SIG-M5 treated with dmso at 0.1 percent for 504 hours (cell line): ENCODE data around the gene SKP2.
"Not testable (repeated sequence)": the region's sequence is repeated elsewhere in the genome, so short reads cannot be mapped to it uniquely, and the experiment has no call there.

Source experiments
- DNase-seq: peaks from one replicate; lab custom pipeline; 2025; ENCODE audit not compliant: unreplicated experiment; lab: John Stamatoyannopoulos, UW

Gene SKP2

DNA sequence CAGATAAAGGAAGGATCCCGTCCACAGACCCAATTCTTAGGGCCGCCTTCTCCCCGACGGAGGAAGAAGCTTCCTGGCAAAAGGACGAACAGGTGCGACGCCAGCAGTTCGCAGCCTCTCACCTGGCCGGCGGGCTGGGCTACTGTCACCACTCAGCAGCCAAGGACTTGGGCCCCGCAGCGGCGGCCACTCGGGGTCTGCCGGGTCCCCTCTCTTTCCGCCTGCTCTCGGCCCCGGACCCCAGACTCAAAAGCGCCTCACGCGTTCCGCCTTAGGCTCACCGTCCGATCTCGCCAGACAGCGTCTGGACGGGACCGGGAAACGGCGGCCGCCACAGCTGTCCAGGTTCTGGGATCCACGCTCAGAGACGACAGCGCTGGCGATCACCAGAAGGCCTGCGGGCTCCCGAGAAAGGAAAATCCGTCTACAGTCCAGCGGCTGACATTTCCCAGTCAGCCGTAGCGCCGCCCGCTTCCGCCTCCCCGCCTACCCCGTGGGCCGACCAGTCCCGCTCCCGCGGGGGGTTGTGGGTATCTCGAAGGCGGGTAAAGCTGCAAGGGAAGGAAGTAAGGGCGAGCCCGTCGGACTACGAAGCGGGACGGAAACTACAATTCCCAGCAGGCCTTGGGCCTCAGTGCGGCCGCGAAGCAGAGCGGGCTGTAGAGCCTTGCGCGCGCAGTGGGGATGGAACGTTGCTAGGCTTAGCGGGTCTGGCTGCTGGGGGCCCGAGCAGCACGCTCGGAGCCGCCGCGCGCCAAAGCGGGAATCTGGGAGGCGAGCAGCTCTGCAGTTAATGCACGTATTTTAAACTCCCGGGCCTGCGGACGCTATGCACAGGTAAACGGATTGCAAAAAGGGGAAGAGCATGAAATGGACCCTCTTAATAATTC is at the start of gene SKP2, which contains the start of gene LMBRD2:
Gene SKP2 (plus strand): TSS at position 678 of the 890 bp plus-strand sequence. CDS start 152 bp downstream, at position 830.
Gene LMBRD2 (minus strand): TSS at position 454 of the 890 bp plus-strand sequence. CDS start 8,538 bp downstream, outside the sequence.
- DNase-seq: peak; percentile 99

DNA sequence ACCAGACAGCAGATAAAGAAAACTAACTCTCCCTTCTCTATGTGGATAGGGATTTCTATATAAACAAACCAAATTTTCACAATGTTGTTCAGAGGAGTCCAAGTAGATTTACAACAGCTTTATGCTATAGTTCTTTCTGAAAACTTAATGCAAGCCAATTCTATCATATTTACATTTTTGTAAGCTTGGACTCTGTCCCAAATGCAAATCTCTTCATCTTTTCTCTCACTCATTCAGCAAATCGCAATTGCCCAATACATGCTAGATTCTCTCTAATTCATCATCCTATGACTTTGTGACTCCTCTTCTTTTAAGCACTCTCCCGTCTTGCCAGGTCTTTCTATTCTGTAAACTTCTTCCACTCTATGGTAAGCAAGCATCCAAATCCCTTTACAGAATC is 46.1 kb upstream of the SKP2 start:
- DNase-seq: no peak

DNA sequence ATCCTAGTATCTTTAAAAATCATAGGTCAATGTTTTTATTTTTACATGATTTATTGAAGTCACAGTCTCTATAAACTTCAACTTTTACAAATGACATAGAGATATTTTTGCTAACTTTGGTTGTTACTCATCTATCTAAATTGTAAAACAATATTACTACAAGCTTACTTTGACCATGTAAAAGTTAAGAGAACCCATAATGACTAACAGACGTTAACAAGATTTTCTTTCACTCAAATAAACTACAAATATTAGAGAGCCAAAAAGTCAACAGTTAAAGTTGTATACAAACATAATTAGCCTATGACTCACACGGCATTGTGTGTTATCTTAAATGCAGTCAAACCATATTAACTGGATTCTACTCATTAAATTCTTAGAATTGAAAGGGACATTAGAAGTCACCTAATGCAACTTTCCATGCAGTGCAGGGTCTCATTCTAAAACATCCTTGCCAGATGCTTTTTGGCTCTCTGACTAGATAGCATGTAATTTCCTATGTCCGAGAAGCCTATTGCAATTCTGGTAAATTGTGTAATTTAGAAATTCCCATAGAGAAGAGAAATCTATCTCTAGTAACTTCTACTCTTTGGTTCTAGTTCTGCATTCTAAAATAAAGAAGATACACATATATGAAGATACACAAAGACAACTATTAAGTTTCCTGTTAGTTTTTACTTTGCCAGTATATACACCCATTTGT is 43.0 kb upstream of the SKP2 start:
- no peak for DNase-seq

DNA sequence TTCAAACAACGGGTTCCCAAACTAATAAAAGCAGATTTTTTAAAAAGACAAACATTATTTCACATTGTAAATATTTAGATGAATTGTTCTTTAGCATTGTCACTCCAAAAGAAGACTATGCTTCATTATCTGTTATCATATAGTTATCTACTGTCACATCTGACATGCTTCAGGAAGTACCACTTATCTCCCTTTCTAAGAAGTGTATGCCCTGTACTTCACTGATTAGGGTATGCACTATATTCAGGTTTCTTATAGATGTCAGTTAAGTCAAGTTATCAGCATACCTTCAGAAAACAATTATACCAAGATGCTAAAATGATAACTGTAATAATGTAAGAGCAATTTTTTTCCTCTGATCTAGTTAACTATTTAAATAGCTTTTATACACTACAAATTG is 40.7 kb upstream of the SKP2 start:
- DNase-seq: no peak

DNA sequence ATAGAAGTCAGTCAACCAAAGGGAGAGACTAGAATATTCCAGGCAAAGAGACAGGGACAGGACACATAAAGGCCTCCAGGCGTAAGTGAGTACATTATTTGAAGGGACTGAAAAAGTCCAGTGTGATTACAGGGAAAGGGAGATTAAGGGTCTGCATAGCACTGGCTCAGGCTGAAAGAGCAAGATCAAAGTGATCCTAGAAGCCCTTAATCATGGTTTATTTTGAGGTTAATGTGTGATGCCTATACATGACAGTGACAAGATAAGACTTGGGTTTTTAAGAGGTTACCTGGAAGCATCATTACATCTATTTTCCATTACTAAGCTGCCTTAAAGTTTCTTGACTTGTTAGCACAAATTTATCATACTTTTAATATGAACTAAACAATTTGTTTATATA is 26.0 kb upstream of the SKP2 start:
- no peak for DNase-seq

DNA sequence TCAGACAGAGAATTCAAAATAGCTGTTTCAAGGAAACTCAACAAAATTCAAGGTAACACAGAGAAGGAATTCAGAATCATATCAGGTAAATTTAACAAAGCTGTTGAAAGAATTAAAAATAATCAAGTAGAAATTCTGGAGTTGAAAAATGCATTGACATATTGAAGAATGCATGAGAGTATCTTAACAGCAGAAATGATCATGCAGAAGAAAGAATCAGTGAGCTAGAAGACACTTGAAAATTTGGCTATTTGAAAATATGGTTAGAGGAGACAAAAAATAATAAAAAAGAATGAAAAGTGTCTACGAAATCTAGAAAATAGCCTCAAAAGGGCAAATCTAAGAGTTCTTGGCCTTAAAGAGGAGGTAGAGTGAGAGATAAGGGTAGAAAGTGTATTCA is 23.1 kb upstream of the SKP2 start:
- DNase-seq: no peak

DNA sequence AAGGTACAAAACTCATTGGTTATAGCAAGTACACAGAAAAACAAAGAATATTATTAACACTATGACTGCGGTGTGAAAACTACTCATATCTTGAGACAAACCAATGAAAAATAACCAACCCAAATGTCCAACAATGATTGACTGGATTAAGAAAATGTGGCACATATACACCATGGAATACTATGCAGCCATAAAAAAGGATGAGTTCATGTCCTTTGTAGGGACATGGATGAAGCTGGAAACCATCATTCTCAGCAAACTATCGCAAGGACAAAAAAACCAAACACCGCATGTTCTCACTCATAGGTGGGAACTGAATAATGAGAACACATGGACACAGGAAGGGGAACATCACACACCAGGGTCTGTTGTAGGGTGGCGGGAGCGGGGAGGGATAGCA is 22.2 kb upstream of the SKP2 start:
- not testable (repeated sequence) for DNase-seq

DNA sequence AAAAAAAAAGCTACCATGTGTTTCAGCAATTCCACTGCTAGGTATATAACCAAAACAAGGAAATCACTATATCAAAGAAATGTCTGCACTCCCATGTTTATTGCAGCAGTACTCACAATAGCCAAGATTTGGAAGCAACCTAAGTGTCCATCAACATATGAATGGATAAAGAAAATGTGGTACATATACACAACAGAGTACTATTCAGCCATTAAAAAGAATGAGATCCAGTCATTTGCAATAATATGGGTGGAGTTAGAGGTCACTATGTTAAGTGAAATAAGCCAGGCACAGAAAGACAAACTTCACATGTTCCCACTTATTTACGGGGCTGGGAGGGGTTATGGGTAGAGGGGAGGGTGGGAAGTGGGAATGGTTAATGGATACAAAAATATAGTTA is 18.9 kb upstream of the SKP2 start:
- DNase-seq: not testable (repeated sequence)

DNA sequence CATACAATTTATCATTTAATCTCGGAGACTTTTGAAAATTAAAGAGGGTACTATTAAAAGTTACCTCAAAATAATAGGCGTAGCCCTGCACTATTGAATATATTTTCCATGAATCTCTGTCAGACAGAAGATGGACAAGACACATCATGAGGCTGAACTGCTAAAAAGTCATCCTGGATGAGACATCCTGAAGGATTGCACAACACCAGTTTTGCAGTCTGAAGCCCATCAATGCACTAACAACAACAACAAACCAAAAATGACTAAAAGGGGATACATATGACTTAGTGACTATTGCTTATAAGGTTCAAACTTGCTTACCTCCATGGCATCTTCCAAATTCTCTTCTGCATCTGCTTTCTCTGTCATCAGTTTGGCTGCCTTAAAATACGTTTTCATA is 15.9 kb upstream of the SKP2 start:
- DNase-seq: no peak

DNA sequence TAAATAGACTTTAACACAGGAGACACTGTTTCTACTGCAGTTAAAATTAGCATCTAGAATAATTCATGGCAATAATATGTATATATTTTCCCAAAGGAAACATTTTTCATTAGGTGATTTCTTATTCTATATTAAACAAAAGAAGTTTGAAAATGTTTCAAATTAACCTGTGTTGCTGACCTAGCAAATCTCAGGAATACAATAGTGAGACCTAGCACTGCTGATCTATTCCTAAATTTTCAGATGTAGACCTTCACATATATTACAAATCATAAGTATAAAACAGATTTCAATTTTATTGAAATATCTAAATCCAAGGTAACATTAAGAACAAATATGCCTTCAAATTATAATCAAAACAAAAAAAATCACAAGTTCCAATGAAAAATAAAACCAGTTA is 15.3 kb upstream of the SKP2 start:
- DNase-seq: no peak

DNA sequence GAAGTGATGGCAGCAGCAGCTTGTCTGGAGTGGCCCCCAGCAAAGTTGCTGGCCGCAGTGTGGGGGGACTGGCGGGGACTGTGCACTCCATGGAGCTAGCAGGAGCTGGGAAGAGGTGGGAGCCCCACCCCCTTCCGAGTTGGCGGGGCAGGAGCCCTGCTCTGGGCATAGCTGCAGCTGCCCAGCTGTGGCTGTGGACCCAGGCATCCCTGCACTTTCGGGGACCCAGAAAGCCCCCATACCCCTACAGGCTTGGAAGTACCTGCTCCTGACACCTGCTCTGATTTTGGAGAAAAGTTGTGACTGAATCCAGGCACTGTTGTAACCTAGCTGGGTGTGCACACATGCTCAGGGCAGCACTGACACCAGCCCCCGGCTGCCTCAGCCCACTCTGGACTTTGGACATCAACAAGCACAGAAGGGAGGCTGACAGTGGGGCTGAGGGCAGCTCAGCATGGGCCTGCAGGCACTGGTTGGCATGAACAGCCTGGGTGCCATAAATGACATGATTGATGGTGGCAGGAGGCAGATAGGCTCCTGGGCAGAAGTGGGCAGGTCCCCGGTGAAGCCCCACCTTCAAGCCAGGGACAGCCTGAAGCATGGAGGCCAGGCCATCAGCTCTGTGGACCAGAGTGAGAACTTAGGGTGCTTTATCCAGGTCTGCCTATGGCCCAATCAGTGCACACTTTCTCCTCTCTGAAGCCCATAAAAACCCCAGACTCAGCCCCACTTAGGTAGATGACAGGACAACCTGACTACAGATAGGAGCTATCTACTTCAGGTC is 12.8 kb upstream of the SKP2 start:
- no peak for DNase-seq

DNA sequence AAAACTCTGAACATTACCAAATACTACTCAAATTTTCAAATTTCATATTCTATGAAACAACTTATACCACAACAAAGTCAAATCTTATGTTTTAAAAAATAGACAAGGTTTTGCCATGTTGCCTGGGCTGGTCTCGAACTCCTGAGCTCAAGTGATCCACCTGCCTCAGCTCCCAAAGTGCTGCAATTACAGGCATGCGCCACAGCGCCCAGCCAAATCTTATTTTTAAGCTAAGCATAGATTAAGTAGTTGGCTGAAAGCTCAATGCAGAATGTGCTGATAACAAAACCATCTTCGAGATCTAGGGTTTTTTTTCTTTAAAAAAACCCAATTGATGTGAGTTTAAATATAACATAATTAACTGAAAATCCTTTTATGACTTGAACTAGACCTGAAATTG is 6.6 kb upstream of the SKP2 start:
- DNase-seq: no peak

DNA sequence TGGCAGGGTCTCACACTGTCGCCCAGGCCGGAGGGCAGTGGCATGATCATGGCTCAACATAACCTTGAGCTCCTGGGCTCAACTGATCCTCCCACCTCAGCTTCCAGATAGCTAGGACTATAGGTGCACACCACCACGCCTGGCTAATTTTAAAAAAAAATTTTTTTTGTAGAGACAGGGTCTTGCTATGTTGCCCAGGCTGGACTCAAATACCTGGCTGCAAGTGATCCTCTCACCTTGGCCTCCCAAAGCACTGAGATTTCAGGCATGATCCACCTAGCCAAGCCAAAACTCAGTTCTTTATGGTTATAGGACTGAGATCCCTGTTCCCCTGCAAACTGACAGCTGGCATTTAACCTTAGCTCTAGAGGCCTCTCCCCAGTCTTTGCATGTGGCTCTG is 5.5 kb upstream of the SKP2 start:
- DNase-seq: no peak

DNA sequence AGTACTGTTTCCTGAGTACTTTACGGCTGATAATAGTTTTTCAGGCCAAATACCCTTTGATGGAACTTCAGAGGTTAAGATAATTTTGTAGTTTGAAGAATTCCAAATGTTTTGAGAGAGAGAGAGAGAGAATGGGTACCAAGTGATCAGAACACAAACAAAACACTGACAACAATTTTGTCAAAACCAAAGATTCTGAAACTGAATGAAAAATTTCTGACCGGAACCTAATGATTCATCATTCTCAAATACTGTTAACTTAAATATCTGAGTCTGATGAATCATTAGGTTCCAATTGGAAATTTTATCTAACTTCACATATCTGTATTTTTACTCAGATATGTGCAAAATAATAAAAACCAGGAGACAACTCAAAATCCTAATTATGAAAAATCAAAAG is 4.2 kb upstream of the SKP2 start:
- DNase-seq: no peak

DNA sequence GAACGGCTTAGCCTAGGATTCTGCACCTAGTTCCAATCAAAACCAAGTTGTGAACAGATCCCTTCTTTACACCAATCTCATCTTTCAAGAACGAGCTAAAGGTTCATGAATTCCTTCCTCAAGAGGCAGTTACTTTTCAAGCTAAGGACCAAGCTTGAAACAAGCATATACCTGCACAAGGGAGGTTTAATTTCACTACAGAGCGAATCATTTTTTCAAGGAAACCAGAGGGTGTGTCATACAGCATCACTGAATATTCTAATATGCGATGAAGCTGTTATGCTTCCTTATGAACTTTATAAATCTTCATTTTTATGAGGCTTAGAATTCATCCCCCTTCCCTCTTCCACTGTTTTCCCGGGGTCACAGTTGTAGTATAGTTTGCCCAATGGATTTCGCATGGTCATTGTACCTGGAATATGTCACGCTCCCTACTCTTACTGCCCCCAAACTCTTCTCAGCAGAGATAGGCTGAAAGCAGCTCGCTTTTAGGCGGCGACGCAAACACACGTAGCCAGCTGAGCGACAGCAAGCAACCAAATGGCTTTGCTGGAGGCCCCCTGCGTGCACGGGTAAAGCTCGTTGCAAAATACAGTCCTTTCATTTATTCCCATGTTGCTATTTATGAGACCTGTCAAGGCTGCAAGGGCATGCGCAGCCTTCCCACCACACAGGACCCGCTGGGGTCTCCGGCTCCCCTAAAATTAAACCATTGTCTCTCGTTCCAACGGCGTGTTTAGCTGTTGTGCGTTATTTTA is 1.1 kb upstream of the SKP2 start:
- peak; percentile 89 for DNase-seq

DNA sequence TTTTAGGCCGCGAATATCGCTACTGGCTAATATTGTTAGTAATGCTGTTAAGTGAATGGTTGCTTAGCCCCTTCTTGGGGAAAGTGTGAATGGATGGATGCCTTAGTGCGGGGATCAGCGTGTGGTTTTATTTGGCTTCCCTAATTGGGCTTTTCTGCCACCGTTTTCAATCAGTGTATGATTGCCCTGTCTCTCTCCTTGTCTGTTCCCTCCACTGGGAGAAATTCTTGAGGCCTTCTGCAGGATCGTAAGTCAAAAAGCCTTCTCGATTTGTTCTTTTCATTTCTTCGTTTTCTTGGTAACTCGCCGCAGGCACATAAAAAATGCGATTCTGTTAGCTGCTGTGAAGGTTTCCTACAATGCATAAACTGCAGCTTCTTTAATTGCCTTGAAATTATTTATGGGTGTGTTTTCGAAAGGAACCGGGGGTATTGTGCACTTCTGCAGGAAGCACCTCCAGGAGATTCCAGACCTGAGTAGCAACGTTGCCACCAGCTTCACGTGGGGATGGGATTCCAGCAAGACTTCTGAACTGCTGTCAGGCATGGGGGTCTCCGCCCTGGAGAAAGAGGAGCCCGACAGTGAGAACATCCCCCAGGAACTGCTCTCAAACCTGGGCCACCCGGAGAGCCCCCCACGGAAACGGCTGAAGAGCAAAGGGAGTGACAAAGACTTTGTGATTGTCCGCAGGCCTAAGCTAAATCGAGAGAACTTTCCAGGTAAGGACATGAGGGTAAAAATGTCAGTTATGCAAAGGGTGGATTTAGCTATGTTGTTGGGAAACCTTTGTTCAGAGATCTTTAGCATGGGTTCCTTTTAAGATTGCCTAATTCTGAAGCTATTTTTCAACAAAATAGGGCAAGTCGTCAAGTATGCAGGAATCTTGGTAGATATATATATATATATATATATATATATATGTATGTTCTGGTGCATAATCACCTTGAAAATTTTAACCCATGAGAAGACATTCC is 700 bp downstream of the SKP2 start:
- DNase-seq: peak; percentile 18

DNA sequence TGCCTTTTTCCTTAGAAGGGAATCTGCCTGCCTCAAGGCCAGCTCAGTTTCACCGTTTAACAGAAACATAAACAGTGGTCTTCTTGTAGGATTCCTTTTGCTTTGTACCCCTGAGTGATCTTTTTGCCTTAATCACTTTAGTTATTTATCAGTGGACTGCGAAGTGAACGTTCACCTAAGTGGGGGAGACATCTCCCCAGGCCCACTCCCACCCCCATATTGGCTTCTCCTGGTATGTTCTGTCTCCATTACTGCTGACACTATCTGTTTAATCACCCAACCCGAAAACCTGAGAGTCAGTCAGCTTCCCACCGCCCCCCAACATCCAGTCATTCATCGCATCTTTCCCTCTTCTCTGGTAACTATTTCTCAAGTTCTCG is 1.4 kb downstream of the SKP2 start:
- no peak for DNase-seq

DNA sequence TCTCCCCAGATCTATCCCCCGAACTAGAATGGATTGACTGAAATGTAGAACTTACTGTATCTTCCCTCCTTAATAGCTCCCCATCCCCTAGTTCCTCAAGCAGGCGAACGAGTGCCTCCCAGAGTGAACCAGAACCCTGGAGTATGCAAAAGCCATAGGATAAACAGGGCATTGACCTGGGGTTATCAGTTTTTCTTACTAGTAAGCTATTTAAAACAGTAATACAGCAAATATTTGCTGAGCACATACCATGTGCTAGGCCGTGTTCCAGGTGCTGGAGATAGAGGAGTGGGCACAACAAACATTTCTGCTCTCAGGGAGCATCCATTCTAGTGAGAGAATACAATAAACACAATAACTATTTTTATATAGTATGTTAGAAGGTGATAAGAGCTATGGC is 1.8 kb downstream of the SKP2 start:
- DNase-seq: no peak

DNA sequence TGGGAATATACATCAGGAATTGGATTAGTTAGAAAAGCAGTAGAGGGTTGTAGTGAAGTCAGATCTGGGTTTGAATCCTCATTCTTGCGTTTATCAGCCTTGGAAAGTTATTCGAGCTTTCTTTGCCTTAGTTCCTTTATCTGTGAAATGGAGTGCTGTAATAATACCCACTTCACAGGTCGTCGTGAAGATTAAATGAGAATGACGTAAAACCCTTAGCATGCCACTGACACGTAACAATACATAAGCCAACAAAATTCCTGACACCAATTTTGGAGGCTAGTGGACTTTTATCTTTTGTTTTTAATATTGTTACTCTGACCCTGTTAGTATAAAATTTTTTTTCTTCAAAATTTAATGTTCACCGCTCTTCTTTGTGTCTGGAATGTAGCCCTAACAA is 3.4 kb downstream of the SKP2 start:
- no peak for DNase-seq
